Measurements from ENCODE around the gene SYNGR1.

SYNGR1 gene

DNA sequence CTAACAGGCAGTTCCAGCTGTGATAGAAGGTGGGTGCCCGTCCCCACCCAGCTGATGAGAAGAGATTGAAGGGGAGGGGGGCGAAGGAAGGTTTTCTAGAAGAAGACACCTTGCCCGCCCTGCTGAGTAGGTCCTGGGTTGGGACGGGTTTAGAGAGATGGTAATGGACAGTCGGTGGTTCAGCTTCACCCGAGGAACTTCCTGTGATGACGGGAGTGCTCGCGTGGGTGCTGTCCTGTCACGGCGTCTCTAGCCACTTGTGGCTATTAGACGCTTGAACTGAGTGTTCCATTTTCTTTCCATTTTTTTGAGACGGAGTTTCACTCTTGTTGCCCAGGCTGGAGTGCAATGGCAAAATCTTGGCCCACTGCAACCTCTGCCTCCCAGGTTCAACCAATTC, 79.4 kb downstream of the SYNGR1 start:
- Histone ChIP-seq H3K4me3 (ENCODE audit: insufficient read depth in 1 of 2, low read depth in 1 of 2, low read length in 2 of 2) (no peak overlapping the region), H2AK5ac (ENCODE audit: low read length, severe bottlenecking) (peak overlapping the region; percentile 40), H3K4me1 (ENCODE audit: control insufficient read depth, insufficient read depth, low read depth, low read length) (peaks cover 26% of the 10 kb centered on the region), H3K27ac (ENCODE audit: low read length, poor library complexity, severe bottlenecking) (peak overlapping the region; percentile 85), H2BK12ac (ENCODE audit: low read length in 2 of 2) (no peak overlapping the region), H3K79me1 (replicated peaks; ENCODE audit: low read length, poor library complexity, severe bottlenecking) (peaks cover 4% of the 10 kb centered on the region), H3K36me3 (ENCODE audit: control insufficient read depth in 1 of 2, insufficient read depth in 2 of 2, low read depth in 1 of 2, low read length in 2 of 2) (peaks cover 63 to 66% of the 10 kb centered on the region in 2 experiments), H4K8ac (ENCODE audit: low read length) (no peak overlapping the region), H2BK15ac (ENCODE audit: low read depth, poor library complexity, severe bottlenecking) (no peak overlapping the region), H3K14ac (ENCODE audit: low read length in 2 of 2) (no peak overlapping the region), H4K91ac (ENCODE audit: low read length) (no peak overlapping the region), H3K4me2 (ENCODE audit: low read length, poor library complexity, severe bottlenecking) (no peak overlapping the region), H2AFZ (ENCODE audit: low read depth, low read length) (no peak overlapping the region), H3K18ac (ENCODE audit: low read depth in 1 of 2, low read length in 2 of 2) (no peak overlapping the region), H3K4ac (ENCODE audit: low read depth in 1 of 2, low read length in 2 of 2) (no peak overlapping the region), H3K9me3 (ENCODE audit: control insufficient read depth, low read length) (no peaks in the 10 kb centered on the region), H3K9ac (ENCODE audit: low read length) (no peak overlapping the region), H2BK120ac (ENCODE audit: low read depth, low read length) (no peak overlapping the region), H3K27me3 (ENCODE audit: control insufficient read depth in 1 of 2, insufficient read depth in 1 of 2, low read length in 2 of 2) (no peaks in the 10 kb centered on the region), H3K23ac (ENCODE audit: low read length in 2 of 2) (no peak overlapping the region), H2BK5ac (ENCODE audit: low read depth, low read length, poor library complexity, severe bottlenecking) (peak overlapping the region; percentile 50)
- DNase-seq = no peak
- 92% methylated on average over 13 of the region's 13 CpGs for WGBS

DNA sequence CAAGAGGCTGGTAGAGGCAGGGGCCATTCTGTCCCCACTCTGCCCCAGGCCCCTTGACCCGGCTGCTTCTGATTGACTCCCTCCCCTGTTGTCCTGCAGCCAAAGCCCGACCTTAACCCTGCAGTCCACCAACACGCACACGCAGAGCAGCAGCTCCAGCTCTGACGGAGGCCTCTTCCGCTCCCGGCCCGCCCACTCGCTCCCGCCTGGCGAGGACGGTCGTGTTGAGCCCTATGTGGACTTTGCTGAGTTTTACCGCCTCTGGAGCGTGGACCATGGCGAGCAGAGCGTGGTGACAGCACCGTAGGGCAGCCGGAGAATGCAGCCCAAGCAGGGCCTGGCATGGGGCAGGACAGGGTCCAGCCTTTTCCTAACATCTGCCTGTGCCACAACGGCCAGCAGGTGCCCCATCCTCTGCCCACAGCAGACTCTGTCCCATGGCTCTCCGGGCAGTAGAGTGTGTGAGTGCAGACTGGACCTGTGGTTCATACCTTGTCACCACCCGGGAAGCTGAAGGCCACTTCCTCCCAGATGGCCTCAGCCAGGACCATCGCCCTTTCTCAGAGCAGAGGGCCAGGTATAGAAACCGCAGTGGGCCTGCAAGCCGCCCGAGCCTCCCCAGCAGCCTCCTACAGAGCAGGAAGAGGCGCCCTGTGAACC, 80.3 kb downstream of the SYNGR1 start:
- no peak for DNase-seq
- no peak overlapping the region for H3K9ac ChIP-seq (ENCODE audit: low read length)
- peak overlapping the region; percentile 87 for H2AK5ac ChIP-seq (ENCODE audit: low read length, severe bottlenecking)
- peak overlapping the region; percentile 22 for H4K91ac ChIP-seq (ENCODE audit: low read length)
- peaks cover 4% of the 10 kb centered on the region for H3K79me1 ChIP-seq (replicated peaks; ENCODE audit: low read length, poor library complexity, severe bottlenecking)
- H2BK12ac ChIP-seq (ENCODE audit: low read length in 2 of 2) = no peak overlapping the region
- H2BK15ac ChIP-seq (ENCODE audit: low read depth, poor library complexity, severe bottlenecking) = no peak overlapping the region
- H3K4ac ChIP-seq (ENCODE audit: low read depth in 1 of 2, low read length in 2 of 2) = no peak overlapping the region
- no peaks in the 10 kb centered on the region for H3K27me3 ChIP-seq (ENCODE audit: control insufficient read depth in 1 of 2, insufficient read depth in 1 of 2, low read length in 2 of 2)
- H3K4me1 ChIP-seq (ENCODE audit: control insufficient read depth, insufficient read depth, low read depth, low read length) = peaks cover 32% of the 10 kb centered on the region
- H3K4me2 ChIP-seq (ENCODE audit: low read length, poor library complexity, severe bottlenecking) = no peak overlapping the region
- H3K14ac ChIP-seq (ENCODE audit: low read length in 2 of 2) = no peak overlapping the region
- no peak overlapping the region for H3K27ac ChIP-seq (ENCODE audit: low read length, poor library complexity, severe bottlenecking)
- 96% methylated on average over 27 of the region's 27 CpGs for WGBS
- no peak overlapping the region for H3K23ac ChIP-seq (ENCODE audit: low read length in 2 of 2)
- H2BK120ac ChIP-seq (ENCODE audit: low read depth, low read length) = no peak overlapping the region
- H2AFZ ChIP-seq (ENCODE audit: low read depth, low read length) = no peak overlapping the region
- no peaks in the 10 kb centered on the region for H3K9me3 ChIP-seq (ENCODE audit: control insufficient read depth, low read length)
- no peak overlapping the region for H4K8ac ChIP-seq (ENCODE audit: low read length)
- peaks cover 60 to 64% of the 10 kb centered on the region in 2 experiments for H3K36me3 ChIP-seq (ENCODE audit: control insufficient read depth in 1 of 2, insufficient read depth in 2 of 2, low read depth in 1 of 2, low read length in 2 of 2)
- H3K4me3 ChIP-seq (ENCODE audit: insufficient read depth in 1 of 2, low read depth in 1 of 2, low read length in 2 of 2) = no peak overlapping the region
- no peak overlapping the region for H3K18ac ChIP-seq (ENCODE audit: low read depth in 1 of 2, low read length in 2 of 2)
- no peak overlapping the region for H2BK5ac ChIP-seq (ENCODE audit: low read depth, low read length, poor library complexity, severe bottlenecking)

DNA sequence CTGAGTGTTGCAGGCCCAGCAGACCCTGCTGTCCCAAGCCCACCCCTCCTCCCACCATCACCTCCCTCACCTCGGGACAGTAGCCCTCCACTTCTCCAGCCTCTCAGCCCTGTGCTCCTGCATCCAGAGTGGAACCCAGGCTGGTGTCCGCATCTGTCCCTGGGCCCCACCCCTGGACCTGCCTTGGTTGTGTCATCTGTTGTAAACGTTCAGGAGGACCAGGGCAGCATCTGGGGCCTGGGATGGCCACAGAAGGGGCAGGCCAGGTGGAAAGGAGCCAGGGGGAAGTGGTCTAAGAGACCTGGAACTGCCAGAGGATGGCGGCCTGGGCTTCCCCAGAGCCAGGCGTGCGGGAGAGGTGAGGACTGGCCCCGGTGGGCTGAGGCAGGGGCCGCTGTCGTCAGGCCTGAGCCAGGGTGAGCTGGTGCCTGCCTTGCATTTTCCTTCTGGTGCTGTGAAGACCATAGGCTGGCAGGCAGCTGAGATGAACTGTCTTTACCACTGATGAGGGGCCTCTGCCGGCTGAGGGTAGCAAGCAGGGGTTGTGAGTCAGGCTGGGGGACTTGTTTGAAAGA, 80.9 kb downstream of the SYNGR1 start:
- H3K9me3 ChIP-seq (ENCODE audit: control insufficient read depth, low read length) = no peaks in the 10 kb centered on the region
- no peaks in the 10 kb centered on the region for H3K27me3 ChIP-seq (ENCODE audit: control insufficient read depth in 1 of 2, insufficient read depth in 1 of 2, low read length in 2 of 2)
- WGBS = 86% methylated on average over 10 of the region's 10 CpGs
- no peak overlapping the region for H2AFZ ChIP-seq (ENCODE audit: low read depth, low read length)
- H3K27ac ChIP-seq (ENCODE audit: low read length, poor library complexity, severe bottlenecking) = no peak overlapping the region
- H3K23ac ChIP-seq (ENCODE audit: low read length in 2 of 2) = no peak overlapping the region
- H4K91ac ChIP-seq (ENCODE audit: low read length) = no peak overlapping the region
- H3K79me1 ChIP-seq (replicated peaks; ENCODE audit: low read length, poor library complexity, severe bottlenecking) = peaks cover 4% of the 10 kb centered on the region
- no peak overlapping the region for H4K8ac ChIP-seq (ENCODE audit: low read length)
- H2AK5ac ChIP-seq (ENCODE audit: low read length, severe bottlenecking) = peak overlapping the region; percentile 15
- no peak for DNase-seq
- H2BK120ac ChIP-seq (ENCODE audit: low read depth, low read length) = no peak overlapping the region
- H3K18ac ChIP-seq (ENCODE audit: low read depth in 1 of 2, low read length in 2 of 2) = no peak overlapping the region
- H3K36me3 ChIP-seq (ENCODE audit: control insufficient read depth in 1 of 2, insufficient read depth in 2 of 2, low read depth in 1 of 2, low read length in 2 of 2) = peaks cover 60 to 69% of the 10 kb centered on the region in 2 experiments
- no peak overlapping the region for H3K4ac ChIP-seq (ENCODE audit: low read depth in 1 of 2, low read length in 2 of 2)
- no peak overlapping the region for H3K4me2 ChIP-seq (ENCODE audit: low read length, poor library complexity, severe bottlenecking)
- no peak overlapping the region for H2BK15ac ChIP-seq (ENCODE audit: low read depth, poor library complexity, severe bottlenecking)
- H3K14ac ChIP-seq (ENCODE audit: low read length in 2 of 2) = peak overlapping the region in 1 of 2 experiments; percentile 22
- H3K4me1 ChIP-seq (ENCODE audit: control insufficient read depth, insufficient read depth, low read depth, low read length) = peaks cover 32% of the 10 kb centered on the region
- no peak overlapping the region for H3K4me3 ChIP-seq (ENCODE audit: insufficient read depth in 1 of 2, low read depth in 1 of 2, low read length in 2 of 2)
- no peak overlapping the region for H2BK5ac ChIP-seq (ENCODE audit: low read depth, low read length, poor library complexity, severe bottlenecking)
- peak overlapping the region; percentile 47 for H3K9ac ChIP-seq (ENCODE audit: low read length)
- no peak overlapping the region for H2BK12ac ChIP-seq (ENCODE audit: low read length in 2 of 2)

DNA sequence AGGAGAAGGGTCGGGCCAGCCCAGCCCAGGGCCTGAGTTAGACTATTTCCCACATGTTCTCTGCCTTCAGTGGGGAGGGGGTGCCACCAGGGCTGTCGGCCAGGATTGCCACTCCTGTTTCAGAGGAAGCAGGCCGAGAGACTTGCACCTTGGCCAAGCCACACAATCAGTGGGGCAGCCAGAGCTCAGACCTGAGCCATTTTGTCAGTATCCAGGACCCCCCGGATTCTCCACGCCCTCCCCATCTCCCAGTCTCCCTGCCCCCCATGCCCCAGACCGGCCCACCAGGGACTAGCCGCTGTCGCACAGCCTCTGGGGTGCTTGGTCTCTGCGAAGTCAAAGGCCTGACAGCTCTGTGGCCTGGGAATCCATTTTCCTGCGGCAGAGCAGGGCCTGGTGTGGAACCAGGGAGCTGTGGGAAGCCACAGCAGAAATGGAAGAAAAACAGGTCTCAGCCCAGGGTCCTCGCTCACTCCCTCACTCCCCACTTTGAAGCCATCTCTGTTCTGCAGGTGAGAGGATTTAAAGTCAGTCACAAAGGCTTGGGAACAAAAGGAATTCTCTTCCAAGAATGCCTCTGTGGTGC, 81.5 kb downstream of the SYNGR1 start:
- 90% methylated on average over 9 of the region's 11 CpGs for WGBS
- DNase-seq = no peak
- H3K9ac ChIP-seq (ENCODE audit: low read length) = peak overlapping the region; percentile 47
- no peaks in the 10 kb centered on the region for H3K9me3 ChIP-seq (ENCODE audit: control insufficient read depth, low read length)
- peaks cover 54 to 70% of the 10 kb centered on the region in 2 experiments for H3K36me3 ChIP-seq (ENCODE audit: control insufficient read depth in 1 of 2, insufficient read depth in 2 of 2, low read depth in 1 of 2, low read length in 2 of 2)
- no peak overlapping the region for H3K14ac ChIP-seq (ENCODE audit: low read length in 2 of 2)
- H2AK5ac ChIP-seq (ENCODE audit: low read length, severe bottlenecking) = peak overlapping the region; percentile 19
- H2BK15ac ChIP-seq (ENCODE audit: low read depth, poor library complexity, severe bottlenecking) = peak overlapping the region; percentile 83
- no peak overlapping the region for H3K27ac ChIP-seq (ENCODE audit: low read length, poor library complexity, severe bottlenecking)
- no peak overlapping the region for H3K23ac ChIP-seq (ENCODE audit: low read length in 2 of 2)
- no peak overlapping the region for H2BK120ac ChIP-seq (ENCODE audit: low read depth, low read length)
- H2BK5ac ChIP-seq (ENCODE audit: low read depth, low read length, poor library complexity, severe bottlenecking) = no peak overlapping the region
- no peak overlapping the region for H3K4ac ChIP-seq (ENCODE audit: low read depth in 1 of 2, low read length in 2 of 2)
- no peak overlapping the region for H2AFZ ChIP-seq (ENCODE audit: low read depth, low read length)
- H3K79me1 ChIP-seq (replicated peaks; ENCODE audit: low read length, poor library complexity, severe bottlenecking) = peaks cover 4% of the 10 kb centered on the region
- peaks cover 32% of the 10 kb centered on the region for H3K4me1 ChIP-seq (ENCODE audit: control insufficient read depth, insufficient read depth, low read depth, low read length)
- no peak overlapping the region for H3K4me2 ChIP-seq (ENCODE audit: low read length, poor library complexity, severe bottlenecking)
- H3K4me3 ChIP-seq (ENCODE audit: insufficient read depth in 1 of 2, low read depth in 1 of 2, low read length in 2 of 2) = no peak overlapping the region
- no peak overlapping the region for H4K91ac ChIP-seq (ENCODE audit: low read length)
- no peak overlapping the region for H3K18ac ChIP-seq (ENCODE audit: low read depth in 1 of 2, low read length in 2 of 2)
- no peak overlapping the region for H2BK12ac ChIP-seq (ENCODE audit: low read length in 2 of 2)
- H3K27me3 ChIP-seq (ENCODE audit: control insufficient read depth in 1 of 2, insufficient read depth in 1 of 2, low read length in 2 of 2) = no peaks in the 10 kb centered on the region
- H4K8ac ChIP-seq (ENCODE audit: low read length) = no peak overlapping the region
